ENCODE data around the gene RFX2.
A peak's percentile ranks its signal among the peaks of the same experiment; 100 is the strongest.
"Not testable (repeated sequence)": the region's sequence is repeated elsewhere in the genome, so short reads cannot be mapped to it uniquely, and the experiment has no call there.

RFX2 gene

GRCh38 chr19:5966941-5967340 is 143.4 kb downstream of the RFX2 start:
- no peak for DNase-seq

- DNase-seq, result no peak
Measured at GRCh38 chr19:5966215-5966614, 144.1 kb downstream of the RFX2 start.

GRCh38 chr19:5964816-5965565 is 145.3 kb downstream of the RFX2 start:
- DNase-seq, result no peak

- DNase-seq, result no peak
Measured at GRCh38 chr19:5963855-5964254, 146.4 kb downstream of the RFX2 start.

- not testable (repeated sequence) for DNase-seq
Measured at GRCh38 chr19:5963259-5963658, 147.0 kb downstream of the RFX2 start.

GRCh38 chr19:5961969-5962945 is 148.0 kb downstream of the RFX2 start:
- peak; percentile 68 to 74 for DNase-seq

- not testable (repeated sequence) for DNase-seq
Measured at GRCh38 chr19:5961641-5961968, 148.7 kb downstream of the RFX2 start.

GRCh38 chr19:5960005-5961001 is 150.0 kb downstream of the RFX2 start:
- DNase-seq, result no peak

- no peak for DNase-seq
Measured at GRCh38 chr19:5959260-5960004, 150.9 kb downstream of the RFX2 start.

GRCh38 chr19:5958851-5959122 is 151.5 kb downstream of the RFX2 start:
- DNase-seq, result no peak

GRCh38 chr19:5958074-5958850 is 152.0 kb downstream of the RFX2 start:
- no peak for DNase-seq

GRCh38 chr19:5957170-5957569 is 153.1 kb downstream of the RFX2 start:
- DNase-seq, result no peak

- DNase-seq, result no peak
Measured at GRCh38 chr19:5956728-5957127, 153.6 kb downstream of the RFX2 start.

GRCh38 chr19:5956323-5956722 is 154.0 kb downstream of the RFX2 start:
- DNase-seq, result no peak

GRCh38 chr19:5955636-5955935 is 154.7 kb downstream of the RFX2 start:
- no peak for DNase-seq

GRCh38 chr19:5954293-5954692 is 156.0 kb downstream of the RFX2 start:
- DNase-seq, result no peak

GRCh38 chr19:5953680-5954213 is 156.6 kb downstream of the RFX2 start:
- no peak for DNase-seq

- no peak for DNase-seq
Measured at GRCh38 chr19:5953030-5953589, 157.2 kb downstream of the RFX2 start.

- no peak for DNase-seq
Measured at GRCh38 chr19:5952193-5953029, 157.9 kb downstream of the RFX2 start.

- no peak for DNase-seq
Measured at GRCh38 chr19:5951338-5951861, 158.9 kb downstream of the RFX2 start.

Measured in Kasumi-1 (cell line).